Astrocyte (in vitro differentiated cells and primary cell): ENCODE measurements around the gene MTX1.

ENCODE experiments used
- CTCF ChIP-seq: IDR thresholded peaks from 2 replicates; pipeline ENCODE4 v1.5.1; 2011; ENCODE audit warnings: low read depth, mild to moderate bottlenecking, inconsistent platforms, low read length, moderate library complexity; ENCODE audit not compliant: insufficient read depth
- EZH2 ChIP-seq: IDR thresholded peaks from 2 replicates; pipeline ENCODE4 v1.6.1; 2012; ENCODE audit warnings: mild to moderate bottlenecking, low read length, inconsistent platforms; ENCODE audit not compliant: insufficient read depth

- TF ChIP-seq CTCF (no peak), EZH2 (no peak)
These were observed 15.9 kb upstream of the MTX1 start for GRCh38 chr1:155192346-155193274.
